HepG2 (cell line): ENCODE results near the gene PDCD11. TPM values are rescaled to one million over a fixed set of nuclear protein-coding genes. Genes with fewer than 3 reads are reported as not detected.

ENCODE experiments used
- CENPT ChIP-seq: sonication (generic); formaldehyde crosslinking; IDR thresholded peaks from 2 replicates; pipeline ENCODE4 v1.8.0; 2022; ENCODE audit warnings: low read depth, mild to moderate bottlenecking, moderate library complexity, missing genetic modification reagents
- CERS6 ChIP-seq: sonication (generic); formaldehyde crosslinking; IDR thresholded peaks from 2 replicates; pipeline ENCODE4 v1.5.0; 2020; ENCODE audit warnings: missing genetic modification reagents
- FOXK1 ChIP-seq: sonication (generic); formaldehyde crosslinking; IDR thresholded peaks from 2 replicates; pipeline ENCODE4 v1.4.0; 2020; ENCODE audit warnings: low read depth, missing genetic modification reagents, borderline replicate concordance
- GATA4 ChIP-seq: sonication (generic); IDR thresholded peaks from 2 replicates; pipeline ENCODE4 v1.6.1; 2016; ENCODE audit warnings: antibody characterized with exemption, low read depth, borderline replicate concordance
- HOXA3 ChIP-seq: sonication (generic); formaldehyde crosslinking; IDR thresholded peaks from 2 replicates; pipeline ENCODE4 v1.5.0; 2020; ENCODE audit warnings: missing genetic modification reagents
- MAZ ChIP-seq, 2 experiments: sonication (generic) in 1 of 2; formaldehyde crosslinking in 1 of 2; IDR thresholded peaks; 2 replicates each; pipeline versions ENCODE4 v1.5.0 to v1.6.1; 2012 to 2020; ENCODE audit warnings: low read depth in 2 of 2, mild to moderate bottlenecking in 2 of 2, borderline replicate concordance in 1 of 2, improper control_type of control experiment in 1 of 2, low read length in 1 of 2, missing genetic modification reagents in 1 of 2, moderate library complexity in 1 of 2
- NFKB2 ChIP-seq: sonication (generic); formaldehyde crosslinking; IDR thresholded peaks from 2 replicates; pipeline ENCODE4 v1.4.0; 2020; ENCODE audit warnings: missing genetic modification reagents, borderline replicate concordance
- RBM39 ChIP-seq: fragments of 200-400 bp; formaldehyde crosslinking; IDR thresholded peaks from one replicate; pipeline ENCODE4 v1.6.1; 2018; ENCODE audit warnings: antibody characterized with exemption, mild to moderate bottlenecking, low read depth, low read length; ENCODE audit not compliant: poor library complexity, severe bottlenecking
- SMAD9 ChIP-seq: sonication (generic); formaldehyde crosslinking; IDR thresholded peaks from 2 replicates; pipeline ENCODE4 v1.5.1; 2020; ENCODE audit warnings: mild to moderate bottlenecking, missing genetic modification reagents
- SNAPC5 ChIP-seq: sonication (generic); formaldehyde crosslinking; IDR thresholded peaks from 2 replicates; pipeline ENCODE4 v1.8.1; 2023; ENCODE audit warnings: mild to moderate bottlenecking, missing genetic modification reagents, borderline replicate concordance
- ZNF124 ChIP-seq: sonication (generic); formaldehyde crosslinking; IDR thresholded peaks from 2 replicates; pipeline ENCODE4 v1.4.0; 2020; ENCODE audit warnings: missing genetic modification reagents
- ZNF256 ChIP-seq: sonication (generic); formaldehyde crosslinking; conservative IDR thresholded peaks from 2 replicates; pipeline ENCODE4 v1.4.0; 2020; ENCODE audit warnings: missing genetic modification reagents
- ZNF441 ChIP-seq: sonication (generic); formaldehyde crosslinking; IDR thresholded peaks from 2 replicates; pipeline ENCODE4 v1.7.0; 2021; ENCODE audit warnings: missing genetic modification reagents, borderline replicate concordance
- ZNF580 ChIP-seq: IDR thresholded peaks from 2 replicates; pipeline ENCODE4 v1.6.1; 2016; ENCODE audit warnings: low read depth, borderline replicate concordance
- ZNF646 ChIP-seq: sonication (generic); formaldehyde crosslinking; IDR thresholded peaks from 2 replicates; pipeline ENCODE4 v1.9.0; 2021; ENCODE audit warnings: mild to moderate bottlenecking, missing genetic modification reagents
- ZNF678 ChIP-seq: sonication (generic); formaldehyde crosslinking; IDR thresholded peaks from 2 replicates; pipeline ENCODE4 v1.4.0; 2020; ENCODE audit warnings: mild to moderate bottlenecking, missing genetic modification reagents
- ZNF7 ChIP-seq: IDR thresholded peaks from 2 replicates; pipeline ENCODE4 v1.6.1; 2016; ENCODE audit warnings: missing biosample characterization, missing genetic modification reagents
- ZSCAN29 ChIP-seq: sonication (generic); formaldehyde crosslinking; conservative IDR thresholded peaks from 2 replicates; pipeline ENCODE4 v1.4.0; 2020; ENCODE audit warnings: mild to moderate bottlenecking, missing genetic modification reagents
- polyA plus RNA-seq, 8 experiments: library from polyadenylated mRNA; depleted of rRNA in 3 of 8; stranded (reverse) in 7 of 8; unstranded in 1 of 8; fragments of >200 nt; fragmentation: Illumina TruSeq in 4 of 8; extraction: Trizol in 4 of 8; gene quantifications; 2 replicates each; pipeline versions ENCODE4 v1.2.1 to v1.2.3, GENCODE V29; 2011 to 2016; ENCODE audit warnings: low read depth in 4 of 8, missing spikeins in 1 of 8, mixed read lengths in 1 of 8; ENCODE audit not compliant: insufficient read depth in 1 of 8
- total RNA-seq, 5 experiments: library from RNA; depleted of rRNA; stranded (reverse); fragments of >200 nt; fragmentation: Illumina TruSeq; extraction: Trizol; gene quantifications; 2 replicates each; pipeline ENCODE4 v1.2.3, GENCODE V29; 2016; ENCODE audit warnings: low read depth in 1 of 5

PDCD11 gene
- total and polyA plus RNA-seq, 2 of the 13 experiments (the other 11 are each of a cell fraction or from before 2014, with no cell fraction given) = 12.8 to 52.8 TPM

GRCh38 chr10:103350517-103351260 lies 45.7 kb upstream of the PDCD11 start, which contains the start of gene PCGF6 (continued):
- no peak for TF ChIP-seq ZNF646
- TF ChIP-seq ZNF580 (CRISPR knock-in tag) = 0 out of 2 replicates have a peak, but pooled peaks have one; percentile 20
- peak; percentile 79 for TF ChIP-seq ZSCAN29
- TF ChIP-seq HOXA3 (CRISPR knock-in tag) = peak; percentile 66
- TF ChIP-seq NFKB2 (CRISPR knock-in tag) = peak; percentile 31; the same call in 1 of the 2 replicates
- no peak for TF ChIP-seq ZNF441 (CRISPR knock-in tag)
- TF ChIP-seq MAZ (IDR thresholded peaks at IDR 0.05; ENCODE audit: borderline replicate concordance, low read depth, low read length) = no peak
- peak; percentile 61 for TF ChIP-seq MAZ (CRISPR knock-in tag; IDR thresholded peaks at IDR 0.05; ENCODE audit: low read depth)
- TF ChIP-seq SNAPC5 (CRISPR knock-in tag) = no peak
- TF ChIP-seq CERS6 = no peak
- 0 out of 2 replicates have a peak, but pooled peaks have one; percentile 29 for TF ChIP-seq SMAD9 (CRISPR knock-in tag)
- no peak for TF ChIP-seq RBM39
- no peak for TF ChIP-seq CENPT (CRISPR knock-in tag)
- TF ChIP-seq GATA4 = no peak
- peak; percentile 57; the same call in 1 of the 2 replicates for TF ChIP-seq ZNF256
- TF ChIP-seq FOXK1 (CRISPR knock-in tag) = no peak; the same call in 1 of the 2 replicates
- peak; percentile 42; the same call in 1 of the 2 replicates for TF ChIP-seq ZNF124 (CRISPR knock-in tag)
- TF ChIP-seq ZNF7 (CRISPR knock-in tag) = no peak
- no peak for TF ChIP-seq ZNF678 (CRISPR knock-in tag)
